Measurements from ENCODE around the gene ABHD2.

Gene ABHD2

GRCh38 chr15:89186803-89187202 lies 98.5 kb downstream of the ABHD2 start:
- in situ Hi-C loops (cut with MboI; ENCODE audit: low sequenced_read_pairs): loop anchor here (25.0 kb wide), 1 partner anchor 275 kb away; the partner anchor contains the start of gene MFGE8

GRCh38 chr15:89187301-89187985 lies 99.2 kb downstream of the ABHD2 start:
- in situ Hi-C loops (cut with MboI; ENCODE audit: low sequenced_read_pairs): loop anchor here (25.0 kb wide), 1 partner anchor 275 kb away; the partner anchor contains the start of gene MFGE8

- in situ Hi-C loops (cut with MboI; ENCODE audit: low sequenced_read_pairs): loop anchor here (25.0 kb wide), 1 partner anchor 276 kb away; the partner anchor contains the start of gene MFGE8
Measured at GRCh38 chr15:89187986-89188514, 99.8 kb downstream of the ABHD2 start.

GRCh38 chr15:89192136-89192535 lies 103.9 kb downstream of the ABHD2 start:
- in situ Hi-C loops (cut with MboI; ENCODE audit: low sequenced_read_pairs): loop anchor here (25.0 kb wide), 1 partner anchor 280 kb away; the partner anchor contains the start of gene MFGE8

GRCh38 chr15:89192766-89193165 lies 104.5 kb downstream of the ABHD2 start:
- in situ Hi-C loops (cut with MboI; ENCODE audit: low sequenced_read_pairs): loop anchor here (25.0 kb wide), 1 partner anchor 280 kb away; the partner anchor contains the start of gene MFGE8

- in situ Hi-C loops (cut with MboI; ENCODE audit: low sequenced_read_pairs): loop anchor here (25.0 kb wide), 1 partner anchor 282 kb away; the partner anchor contains the start of gene MFGE8
Measured at GRCh38 chr15:89194608-89195007, 106.4 kb downstream of the ABHD2 start.

GRCh38 chr15:89195836-89196235 lies 107.6 kb downstream of the ABHD2 start:
- in situ Hi-C loops (cut with MboI; ENCODE audit: low sequenced_read_pairs): loop anchor here (25.0 kb wide), 1 partner anchor 284 kb away; the partner anchor contains the start of gene MFGE8

- in situ Hi-C loops (cut with MboI; ENCODE audit: low sequenced_read_pairs): loop anchor here (25.0 kb wide), 1 partner anchor 284 kb away; the partner anchor contains the start of gene MFGE8
Measured at GRCh38 chr15:89196241-89196640, 108.0 kb downstream of the ABHD2 start.

- in situ Hi-C loops (cut with MboI; ENCODE audit: low sequenced_read_pairs): loop anchor here (25.0 kb wide), 1 partner anchor 285 kb away; the partner anchor contains the start of gene MFGE8
Measured at GRCh38 chr15:89196994-89197393, 108.7 kb downstream of the ABHD2 start.

GRCh38 chr15:89197503-89197971 lies 109.3 kb downstream of the ABHD2 start:
- in situ Hi-C loops (cut with MboI; ENCODE audit: low sequenced_read_pairs): loop anchor here (25.0 kb wide), 1 partner anchor 285 kb away; the partner anchor contains the start of gene MFGE8

- in situ Hi-C loops (cut with MboI; ENCODE audit: low sequenced_read_pairs): loop anchor here (25.0 kb wide), 1 partner anchor 286 kb away; the partner anchor contains the start of gene MFGE8
Measured at GRCh38 chr15:89198196-89198595, 109.9 kb downstream of the ABHD2 start.

- in situ Hi-C loops (cut with MboI; ENCODE audit: low sequenced_read_pairs): loop anchor here (25.0 kb wide), 1 partner anchor 287 kb away; the partner anchor contains the start of gene MFGE8
Measured at GRCh38 chr15:89198934-89199333, 110.7 kb downstream of the ABHD2 start.

- in situ Hi-C loops (cut with MboI; ENCODE audit: low sequenced_read_pairs): loop anchor here (25.0 kb wide), 1 partner anchor 287 kb away; the partner anchor contains the start of gene MFGE8
Measured at GRCh38 chr15:89199746-89200145, 111.5 kb downstream of the ABHD2 start.

GRCh38 chr15:89200182-89200581 lies 111.9 kb downstream of the ABHD2 start:
- in situ Hi-C loops (cut with MboI; ENCODE audit: low sequenced_read_pairs): no loop called here

GRCh38 chr15:89201465-89202005 lies 113.3 kb downstream of the ABHD2 start:
- in situ Hi-C loops (cut with MboI; ENCODE audit: low sequenced_read_pairs): no loop called here

GRCh38 chr15:89203705-89204273 lies 115.5 kb downstream of the ABHD2 start:
- in situ Hi-C loops (cut with MboI; ENCODE audit: low sequenced_read_pairs): no loop called here

GRCh38 chr15:89205991-89206585 lies 117.8 kb downstream of the ABHD2 start:
- in situ Hi-C loops (cut with MboI; ENCODE audit: low sequenced_read_pairs): no loop called here

- in situ Hi-C loops (cut with MboI; ENCODE audit: low sequenced_read_pairs): no loop called here
Measured at GRCh38 chr15:89206908-89207331, 118.7 kb downstream of the ABHD2 start.

GRCh38 chr15:89208256-89208655 lies 120.0 kb downstream of the ABHD2 start:
- in situ Hi-C loops (cut with MboI; ENCODE audit: low sequenced_read_pairs): no loop called here

- in situ Hi-C loops (cut with MboI; ENCODE audit: low sequenced_read_pairs): no loop called here
Measured at GRCh38 chr15:89209057-89209456, 120.8 kb downstream of the ABHD2 start.

Data from HL-60/S4 (cell line).